Measurements from ENCODE around the gene LTBP1.

LTBP1 gene

DNA sequence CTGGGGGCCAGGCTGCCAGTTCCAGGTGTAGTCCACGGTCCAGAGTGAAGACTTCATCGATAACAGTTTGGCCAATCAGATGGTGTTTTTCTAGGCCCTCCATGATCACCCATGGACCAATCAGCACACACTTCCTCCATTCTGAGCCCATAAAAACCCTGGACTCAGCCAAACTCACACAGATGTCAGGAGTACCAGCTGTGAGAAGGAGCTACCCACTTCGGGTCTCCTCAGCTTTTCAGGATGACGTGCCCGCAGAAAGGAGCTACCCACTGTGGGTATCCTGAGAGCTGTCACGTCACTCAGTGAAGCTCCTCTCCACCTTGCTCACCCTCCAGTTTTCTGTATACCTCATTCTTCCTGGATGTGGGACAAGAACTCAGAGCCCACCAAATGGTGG, 319.7 kb downstream of the LTBP1 start:
- Mint-ChIP-seq H3K4me1 (no peaks in the 10 kb centered on the region), H3K9me3 (peaks cover 7% of the 10 kb centered on the region)
- ATAC-seq: no peak

DNA sequence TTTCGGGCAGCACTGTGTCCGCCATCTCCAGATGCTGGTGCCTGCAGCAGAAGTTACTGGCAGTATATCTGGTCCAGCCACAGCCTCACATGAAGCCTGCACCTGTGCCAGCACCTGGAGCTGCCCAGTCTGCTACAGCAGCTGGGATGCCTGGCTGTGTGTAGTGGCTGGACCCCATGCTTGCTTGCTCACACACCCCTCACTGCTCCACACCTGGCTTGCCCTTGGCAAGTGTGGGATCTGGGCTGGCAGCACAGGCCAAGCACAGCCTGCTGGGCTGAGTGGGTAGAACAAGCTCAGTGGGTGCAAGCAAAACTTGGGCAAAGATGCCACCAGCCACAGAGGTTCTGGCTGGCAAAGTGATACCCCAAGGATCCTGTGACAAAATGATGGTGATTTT, 320.3 kb downstream of the LTBP1 start:
- H3K9me3 Mint-ChIP-seq: peaks cover 7% of the 10 kb centered on the region
- H3K4me1 Mint-ChIP-seq: peaks cover 3% of the 10 kb centered on the region
- H3K27ac Mint-ChIP-seq: no peak overlapping the region
- H3K36me3 Mint-ChIP-seq: no peaks in the 10 kb centered on the region
- no peak overlapping the region for H3K4me3 Mint-ChIP-seq
- ATAC-seq: no peak
- H3K27me3 Mint-ChIP-seq: peaks cover 15% of the 10 kb centered on the region

More for the DNA sequence above, 319.7 kb downstream of the LTBP1 start:
- no peak overlapping the region for H3K4me3 Mint-ChIP-seq
- H3K27me3 Mint-ChIP-seq: peaks cover 18% of the 10 kb centered on the region
- no peak overlapping the region for H3K27ac Mint-ChIP-seq
- H3K36me3 Mint-ChIP-seq: no peaks in the 10 kb centered on the region

DNA sequence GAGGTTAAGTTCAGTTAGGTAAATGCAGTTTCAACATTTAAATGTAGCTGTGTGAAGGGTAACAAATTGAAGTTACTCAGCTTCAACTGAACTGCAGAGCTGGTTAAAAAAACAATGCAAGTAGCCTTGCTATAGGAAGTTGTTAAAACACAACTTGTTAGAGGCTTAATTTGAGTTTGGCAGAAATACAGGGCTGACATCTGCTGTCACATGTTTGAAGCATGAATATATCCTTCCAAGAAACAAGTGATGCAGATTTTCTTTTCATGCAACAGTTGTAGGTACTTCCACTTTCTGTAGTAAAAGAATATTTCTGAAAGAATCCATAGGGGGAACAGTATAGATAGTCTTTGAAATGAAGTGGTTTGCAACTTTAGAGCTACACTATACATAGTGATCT, 321.0 kb downstream of the LTBP1 start:
- ATAC-seq: no peak
- H3K27ac Mint-ChIP-seq: no peak overlapping the region

DNA sequence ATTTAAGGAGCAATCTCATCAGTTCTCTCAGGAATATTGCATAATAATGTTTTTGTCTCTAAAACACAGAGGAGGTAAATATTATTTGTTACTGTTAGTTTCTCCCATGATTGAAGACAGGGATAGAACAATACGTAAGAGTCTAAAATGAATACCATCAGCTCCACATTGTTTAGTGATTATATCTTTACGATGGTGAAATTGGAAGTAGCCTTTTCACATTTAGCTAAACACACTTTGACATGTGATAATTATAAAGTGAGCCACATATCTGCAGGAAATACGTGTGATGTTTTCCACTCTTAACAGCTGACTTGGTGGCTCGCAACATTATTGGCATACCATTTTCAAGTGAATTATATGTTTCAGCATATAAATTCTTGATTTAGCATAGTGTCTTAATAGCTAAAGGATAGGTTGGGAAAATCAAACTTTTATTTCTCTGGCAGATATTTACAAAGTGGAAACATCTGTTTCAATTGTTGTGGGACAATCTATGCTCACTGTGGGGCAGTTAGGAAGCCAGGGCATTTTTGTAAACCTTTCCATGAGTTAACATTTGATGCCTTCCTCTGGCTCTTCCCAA, 321.6 kb downstream of the LTBP1 start:
- peaks cover 23% of the 10 kb centered on the region for H3K27me3 Mint-ChIP-seq
- peaks cover 7% of the 10 kb centered on the region for H3K9me3 Mint-ChIP-seq
- ATAC-seq: no peak
- no peaks in the 10 kb centered on the region for H3K36me3 Mint-ChIP-seq
- H3K4me3 Mint-ChIP-seq: no peak overlapping the region
- H3K27ac Mint-ChIP-seq: no peak overlapping the region
- H3K4me1 Mint-ChIP-seq: peaks cover 14% of the 10 kb centered on the region

More for the DNA sequence above, 321.0 kb downstream of the LTBP1 start:
- Mint-ChIP-seq H3K9me3 (peaks cover 7% of the 10 kb centered on the region), H3K4me3 (no peak overlapping the region), H3K4me1 (peaks cover 10% of the 10 kb centered on the region), H3K36me3 (no peaks in the 10 kb centered on the region), H3K27me3 (peaks cover 18% of the 10 kb centered on the region)

DNA sequence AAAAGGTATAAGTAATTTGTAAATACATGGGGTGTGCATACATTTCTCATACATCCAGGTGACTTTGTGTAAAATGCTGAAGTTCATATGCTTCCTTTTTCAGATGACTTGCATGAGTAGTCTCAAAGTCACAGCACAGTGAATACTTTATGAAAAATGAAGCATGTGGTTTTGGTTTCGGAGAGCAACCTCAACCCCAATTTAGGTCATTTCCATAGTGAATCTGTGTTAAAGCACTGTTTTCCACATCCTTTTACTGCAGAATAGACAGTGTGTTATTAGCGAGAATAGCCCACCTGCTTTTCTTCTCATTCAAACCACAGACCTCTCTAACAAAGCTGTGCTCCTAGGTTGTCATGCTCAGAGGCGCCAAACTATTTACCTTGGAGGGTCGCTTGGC, 325.2 kb downstream of the LTBP1 start:
- Mint-ChIP-seq H3K9me3 (no peaks in the 10 kb centered on the region), H3K27me3 (peaks cover 23% of the 10 kb centered on the region), H3K27ac (no peak overlapping the region), H3K4me3 (no peak overlapping the region), H3K4me1 (peaks cover 14% of the 10 kb centered on the region), H3K36me3 (no peaks in the 10 kb centered on the region)
- ATAC-seq: peak; percentile 88

DNA sequence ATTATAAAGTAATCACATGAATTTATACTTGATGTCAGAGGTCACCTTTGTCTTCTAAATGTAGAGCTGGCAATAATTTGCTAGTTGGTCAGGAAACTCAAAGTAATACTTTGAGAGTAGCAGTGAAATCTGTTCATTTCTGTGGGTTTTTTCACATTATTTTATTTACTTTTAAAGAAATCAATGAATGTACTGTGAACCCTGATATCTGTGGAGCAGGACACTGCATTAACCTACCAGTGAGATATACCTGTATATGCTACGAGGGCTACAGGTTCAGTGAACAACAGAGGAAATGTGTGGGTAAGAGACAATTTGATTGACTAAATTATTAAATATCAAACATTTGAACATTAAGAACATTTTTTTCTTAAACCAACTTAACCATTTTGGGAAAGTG, 326.7 kb downstream of the LTBP1 start:
- H3K4me3 Mint-ChIP-seq: no peak overlapping the region
- ATAC-seq: no peak
- no peaks in the 10 kb centered on the region for H3K36me3 Mint-ChIP-seq
- H3K9me3 Mint-ChIP-seq: no peaks in the 10 kb centered on the region
- peaks cover 31% of the 10 kb centered on the region for H3K27me3 Mint-ChIP-seq
- H3K27ac Mint-ChIP-seq: no peak overlapping the region
- peaks cover 14% of the 10 kb centered on the region for H3K4me1 Mint-ChIP-seq

DNA sequence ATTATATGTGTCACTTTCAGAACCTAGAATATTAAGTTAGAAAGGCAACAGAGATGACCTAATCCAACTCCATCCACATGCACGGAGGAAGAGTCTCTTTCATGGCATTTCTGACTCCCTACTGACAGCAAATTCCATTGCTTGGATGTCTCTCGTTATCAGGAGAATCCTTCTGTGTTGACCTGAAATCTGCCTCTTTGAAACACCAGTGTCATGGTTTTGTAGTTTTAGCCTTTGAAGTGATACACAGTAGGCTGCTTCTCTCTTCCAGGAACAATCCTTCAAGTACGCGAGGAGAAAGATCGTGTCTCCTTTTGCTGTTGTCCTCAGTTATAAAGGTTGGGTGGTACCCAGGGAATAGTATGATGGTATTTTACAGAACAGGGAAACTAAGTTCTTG, 327.8 kb downstream of the LTBP1 start:
- Mint-ChIP-seq H3K27ac (no peak overlapping the region), H3K27me3 (peaks cover 30% of the 10 kb centered on the region), H3K36me3 (no peaks in the 10 kb centered on the region), H3K9me3 (no peaks in the 10 kb centered on the region), H3K4me1 (peaks cover 14% of the 10 kb centered on the region), H3K4me3 (no peak overlapping the region)
- no peak for ATAC-seq

DNA sequence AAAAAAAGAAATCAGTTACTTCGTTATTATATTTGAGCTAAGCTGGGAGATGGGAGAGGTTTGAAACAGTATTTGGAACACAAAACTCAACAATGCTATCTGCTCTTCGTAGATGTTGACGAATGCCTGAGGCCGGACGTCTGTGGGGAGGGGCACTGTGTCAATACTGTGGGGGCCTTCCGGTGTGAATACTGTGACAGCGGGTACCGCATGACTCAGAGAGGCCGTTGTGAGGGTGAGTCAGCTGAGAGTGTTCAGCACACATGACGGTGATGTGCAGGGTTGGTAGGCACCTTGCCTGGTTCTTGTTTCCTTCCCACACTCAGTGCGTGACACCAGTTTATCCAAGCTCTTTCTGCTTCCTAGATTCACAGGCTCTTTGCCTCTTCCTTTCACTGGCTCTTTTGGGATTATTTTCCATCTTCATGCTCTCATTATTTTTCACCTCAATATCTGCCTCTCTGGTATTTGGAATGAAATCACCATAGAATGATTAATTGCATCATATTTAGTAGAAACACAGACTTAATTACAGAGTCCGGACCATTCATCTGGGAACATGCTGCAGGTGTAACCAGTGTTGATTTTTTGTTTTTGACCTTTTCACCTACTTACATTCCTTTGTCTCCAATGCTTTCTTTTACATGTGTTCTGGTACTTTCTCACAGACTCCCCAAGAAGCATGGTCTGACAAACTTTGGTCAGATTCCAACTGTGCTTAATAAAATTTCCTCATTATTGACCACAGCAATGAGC, 329.1 kb downstream of the LTBP1 start:
- Mint-ChIP-seq H3K27me3 (peaks cover 31% of the 10 kb centered on the region), H3K4me3 (no peak overlapping the region), H3K4me1 (peaks cover 14% of the 10 kb centered on the region), H3K9me3 (no peaks in the 10 kb centered on the region), H3K27ac (no peak overlapping the region), H3K36me3 (no peaks in the 10 kb centered on the region)
- ATAC-seq: peak; percentile 47

DNA sequence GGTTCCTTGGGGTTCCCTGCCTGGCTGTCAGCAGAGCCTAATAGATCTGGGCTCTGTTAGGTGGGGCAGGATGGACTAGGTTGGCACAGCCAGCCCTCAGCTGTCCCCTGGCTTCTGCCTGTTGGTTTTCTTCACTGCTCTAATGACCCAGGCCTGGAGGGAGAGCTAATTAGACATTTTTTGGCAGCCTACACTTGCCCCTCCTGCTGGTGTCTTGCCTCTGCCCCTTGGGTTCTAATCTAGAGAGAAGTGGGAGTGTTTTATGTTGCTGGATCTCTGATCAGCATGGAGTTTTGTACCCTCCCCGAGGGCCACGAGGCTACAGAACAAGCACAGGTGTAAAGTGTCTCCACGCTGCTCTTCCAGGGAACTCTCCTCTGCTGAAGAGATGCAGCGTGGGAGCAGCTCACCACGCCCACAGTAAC, 330.3 kb downstream of the LTBP1 start:
- Mint-ChIP-seq H3K27me3 (peaks cover 31% of the 10 kb centered on the region), H3K4me1 (peaks cover 12% of the 10 kb centered on the region), H3K4me3 (no peak overlapping the region), H3K27ac (no peak overlapping the region), H3K36me3 (no peaks in the 10 kb centered on the region), H3K9me3 (no peaks in the 10 kb centered on the region)
- no peak for ATAC-seq

DNA sequence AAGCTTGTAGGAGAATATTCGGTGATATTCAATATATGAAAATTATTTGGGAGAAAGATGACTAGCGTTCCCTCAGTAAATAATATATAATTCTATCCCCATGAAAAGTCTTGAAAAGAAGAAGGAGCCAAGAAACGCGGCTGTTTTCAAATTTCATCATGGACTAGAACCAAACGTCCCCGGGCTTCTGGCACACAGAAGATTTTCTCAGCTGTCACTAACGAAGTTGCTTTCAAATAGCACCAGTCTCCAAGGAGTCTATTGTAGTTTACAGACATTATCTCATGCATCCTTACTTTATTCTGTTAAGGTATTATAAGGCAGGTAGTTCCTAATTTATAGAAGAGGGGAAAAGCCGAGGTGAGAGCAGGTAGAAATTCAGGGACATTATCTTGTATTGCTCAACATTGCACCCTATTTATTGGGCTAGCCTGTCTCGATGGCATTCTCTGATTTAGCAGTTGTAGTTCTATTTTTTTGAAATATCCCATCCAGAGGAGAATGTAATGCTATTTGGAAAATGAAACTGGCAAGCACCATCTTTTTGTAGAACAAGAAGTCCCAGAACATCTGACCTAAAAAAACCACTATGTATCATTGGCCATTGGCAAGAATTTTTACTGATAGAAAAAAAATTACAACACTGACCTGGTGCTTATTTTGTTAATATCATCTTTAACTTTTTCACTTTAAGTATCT, 331.6 kb downstream of the LTBP1 start:
- H3K4me1 Mint-ChIP-seq: no peaks in the 10 kb centered on the region
- no peak for ATAC-seq
- H3K27me3 Mint-ChIP-seq: peaks cover 22% of the 10 kb centered on the region
- no peaks in the 10 kb centered on the region for H3K9me3 Mint-ChIP-seq
- no peaks in the 10 kb centered on the region for H3K36me3 Mint-ChIP-seq
- H3K4me3 Mint-ChIP-seq: no peak overlapping the region
- H3K27ac Mint-ChIP-seq: no peak overlapping the region

DNA sequence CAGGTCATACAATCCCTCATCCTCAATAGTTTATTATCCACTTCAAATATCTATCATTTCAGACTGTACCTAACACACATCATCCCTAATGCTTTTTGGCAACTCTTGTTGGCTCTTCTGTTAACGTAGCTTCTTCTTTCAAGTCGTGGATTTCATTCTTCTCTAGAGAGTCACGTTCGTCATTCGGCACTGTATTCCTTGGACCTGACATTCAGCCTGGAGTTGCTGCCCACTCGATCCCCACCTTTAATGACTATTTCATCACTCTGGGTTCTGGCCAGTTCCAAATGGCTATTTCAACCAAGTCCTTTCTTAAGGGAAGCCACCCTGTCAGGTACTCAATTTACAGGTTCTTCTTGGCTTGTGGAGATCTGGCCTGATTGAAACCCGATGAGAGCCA, 337.5 kb downstream of the LTBP1 start:
- no peaks in the 10 kb centered on the region for H3K36me3 Mint-ChIP-seq
- peaks cover 32% of the 10 kb centered on the region for H3K27me3 Mint-ChIP-seq
- no peak overlapping the region for H3K4me3 Mint-ChIP-seq
- H3K27ac Mint-ChIP-seq: no peak overlapping the region
- no peak for ATAC-seq
- H3K4me1 Mint-ChIP-seq: no peaks in the 10 kb centered on the region
- no peaks in the 10 kb centered on the region for H3K9me3 Mint-ChIP-seq

DNA sequence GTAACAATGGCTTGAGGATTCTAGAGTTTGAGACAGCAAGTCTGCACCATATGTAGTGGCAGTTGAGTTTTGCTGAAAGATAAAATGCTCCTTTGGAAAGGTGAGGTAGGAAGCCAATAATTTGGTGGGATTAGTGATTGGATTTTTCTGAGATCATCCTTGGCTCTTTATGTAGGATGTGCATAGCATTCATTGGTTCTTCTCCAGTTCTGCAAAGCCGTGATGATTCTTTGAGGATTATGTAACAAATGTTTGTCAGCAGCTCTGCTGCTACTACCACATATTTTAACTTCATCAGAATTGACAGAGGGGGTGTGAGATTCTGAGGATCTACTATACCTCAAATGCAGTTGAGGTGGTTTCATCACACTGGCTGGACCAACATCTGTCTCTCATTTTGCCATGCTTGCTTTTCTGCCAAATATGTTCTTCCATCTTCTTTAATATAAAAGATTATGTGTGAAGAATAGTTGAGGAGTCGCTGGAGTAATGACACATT, 340.8 kb downstream of the LTBP1 start:
- no peak for ATAC-seq
- Mint-ChIP-seq H3K27ac (no peak overlapping the region), H3K36me3 (no peaks in the 10 kb centered on the region), H3K4me1 (no peaks in the 10 kb centered on the region), H3K27me3 (peaks cover 42% of the 10 kb centered on the region), H3K9me3 (no peaks in the 10 kb centered on the region), H3K4me3 (no peak overlapping the region)

DNA sequence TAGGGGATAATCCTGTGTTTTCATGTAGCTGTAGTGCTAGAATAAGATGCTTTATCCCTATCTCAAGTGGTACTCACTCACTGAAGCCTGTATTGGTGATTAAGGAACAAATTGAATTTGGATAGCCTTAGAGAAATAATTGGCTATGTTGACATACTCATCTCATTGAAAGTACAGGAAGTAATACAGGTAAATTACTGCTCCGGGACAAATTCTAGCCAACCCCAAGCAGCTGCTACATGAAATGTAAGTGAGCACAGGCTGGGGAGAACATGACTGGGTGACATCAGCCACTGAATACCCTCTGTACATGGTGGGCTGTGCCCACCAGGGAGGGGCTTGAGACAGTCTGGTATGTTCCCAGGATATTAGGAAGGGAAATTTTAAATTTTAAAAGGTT, 341.3 kb downstream of the LTBP1 start:
- H3K27me3 Mint-ChIP-seq: peaks cover 46% of the 10 kb centered on the region
- ATAC-seq: no peak
- no peak overlapping the region for H3K4me3 Mint-ChIP-seq
- no peak overlapping the region for H3K27ac Mint-ChIP-seq
- no peaks in the 10 kb centered on the region for H3K36me3 Mint-ChIP-seq
- H3K4me1 Mint-ChIP-seq: no peaks in the 10 kb centered on the region
- no peaks in the 10 kb centered on the region for H3K9me3 Mint-ChIP-seq

DNA sequence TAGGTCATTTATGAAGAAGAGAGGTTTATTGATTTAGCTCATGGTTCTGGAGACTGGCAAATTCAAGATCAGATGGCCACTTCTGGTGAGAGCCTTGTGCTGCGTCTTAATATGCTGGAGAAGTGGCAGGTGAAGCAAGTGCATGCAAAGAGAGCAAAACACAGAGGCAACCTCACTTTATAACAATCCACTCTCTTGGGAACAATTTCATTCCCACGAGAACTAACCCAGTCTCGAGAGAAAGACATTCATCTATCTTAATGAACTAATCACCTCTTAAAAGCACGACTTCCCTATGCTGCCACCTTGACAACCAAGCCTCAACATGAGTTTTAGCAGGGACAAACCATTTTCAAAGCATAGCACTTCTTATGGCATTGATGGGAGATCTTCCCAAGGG, 343.2 kb downstream of the LTBP1 start:
- no peak for ATAC-seq
- H3K4me1 Mint-ChIP-seq: no peaks in the 10 kb centered on the region
- H3K27me3 Mint-ChIP-seq: peaks cover 50% of the 10 kb centered on the region
- no peaks in the 10 kb centered on the region for H3K9me3 Mint-ChIP-seq
- no peak overlapping the region for H3K27ac Mint-ChIP-seq
- no peaks in the 10 kb centered on the region for H3K36me3 Mint-ChIP-seq
- no peak overlapping the region for H3K4me3 Mint-ChIP-seq

DNA sequence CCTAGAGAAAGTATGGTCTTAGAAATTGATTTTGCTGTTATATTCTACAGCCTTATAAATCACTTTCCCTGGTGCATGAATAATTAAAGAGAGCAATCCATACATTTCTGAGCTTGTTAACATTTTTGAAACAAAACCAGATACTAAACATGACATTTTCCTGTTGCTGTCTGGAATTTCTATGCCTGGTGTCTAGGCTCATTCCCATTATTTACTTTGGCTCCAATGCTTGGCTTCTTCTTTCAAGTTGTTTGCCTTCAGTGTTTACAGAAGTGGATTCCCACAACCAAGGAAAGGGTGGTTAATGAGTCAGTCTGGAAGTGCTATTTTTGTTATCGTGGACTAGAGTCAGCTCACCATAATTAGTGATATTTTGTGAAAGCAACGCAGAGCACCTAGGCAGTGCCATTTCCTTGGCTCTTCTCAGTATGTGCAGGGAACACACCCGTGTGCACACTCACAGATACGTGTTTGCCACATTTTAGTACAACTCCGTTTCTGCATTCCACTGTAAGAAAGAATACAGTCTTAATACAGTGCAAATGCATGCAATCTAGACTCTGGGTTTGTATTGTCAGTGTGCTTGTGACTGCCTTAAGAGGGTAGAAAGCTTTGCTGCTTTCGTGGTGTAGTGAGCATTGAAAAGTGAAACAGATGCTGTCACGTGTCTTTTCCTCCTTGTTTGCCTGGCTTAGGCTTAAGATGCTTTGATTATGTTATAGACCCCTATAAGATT, 344.7 kb downstream of the LTBP1 start:
- no peaks in the 10 kb centered on the region for H3K9me3 Mint-ChIP-seq
- no peak overlapping the region for H3K27ac Mint-ChIP-seq
- H3K4me3 Mint-ChIP-seq: no peak overlapping the region
- H3K27me3 Mint-ChIP-seq: peaks cover 38% of the 10 kb centered on the region
- no peaks in the 10 kb centered on the region for H3K4me1 Mint-ChIP-seq
- ATAC-seq: no peak
- H3K36me3 Mint-ChIP-seq: no peaks in the 10 kb centered on the region

Data from stimulated activated memory B cell treated with anti-CD40 and anti-IgM and Interleukin-4, amounts not matched to agents 10 μg/mL and 1 μg/mL and 100 μg/mL, for 72 hours (primary cell).